Esophagus squamous epithelium (tissue), 5 donors: Measurements from ENCODE around the gene BCL2. TPM values are rescaled to one million over a fixed set of nuclear protein-coding genes. Genes with fewer than 3 reads are reported as not detected.

Experiments used
- DNase-seq: peaks from one replicate; lab custom pipeline; 2025; lab: John Stamatoyannopoulos, UW
- H3K27ac ChIP-seq, 4 donors: fragments of 200-600 bp; sonication (generic); one replicate each; pipeline ENCODE4 v1.5.1; 2016 to 2019; ENCODE audit warnings: mild to moderate bottlenecking in 1 of 4
- H3K27me3 ChIP-seq, 4 donors: fragments of 200-600 bp; sonication (generic); 1 replicate in 3 of 4; 2 replicates in 1 of 4; pipeline versions ENCODE4 v1.5.1 to v1.6.0; 2017 to 2021; ENCODE audit warnings: antibody characterized with exemption in 1 of 4
- H3K36me3 ChIP-seq, 3 donors: fragments of 200-600 bp; sonication (generic); one replicate each; pipeline ENCODE4 v1.5.1; 2016 to 2019
- H3K4me1 ChIP-seq, 3 donors: fragments of 200-600 bp; sonication (generic); one replicate each; pipeline ENCODE4 v1.5.1; 2017 to 2019
- H3K4me3 ChIP-seq, 4 donors: fragments of 200-600 bp; sonication (generic); 1 replicate in 3 of 4; 2 replicates in 1 of 4; pipeline ENCODE4 v1.5.1; 2016 to 2019; ENCODE audit warnings: mild to moderate bottlenecking in 2 of 4, moderate library complexity in 1 of 4
- H3K9me3 ChIP-seq, 3 donors: fragments of 200-600 bp; sonication (generic); one replicate each; pipeline ENCODE4 v1.5.1; 2016 to 2019
- CTCF ChIP-seq, 6 experiments: fragments of 450-650 bp in 4 of 6; fragments of 200-600 bp in 2 of 6; sonication (generic) in 2 of 6; IDR thresholded peaks; one replicate each; pipeline ENCODE4 v1.5.1; 2016 to 2019; ENCODE audit warnings: antibody characterized with exemption in 6 of 6, mild to moderate bottlenecking in 4 of 6, moderate library complexity in 4 of 6
- POLR2A ChIP-seq, 4 donors: fragments of 450-650 bp; IDR thresholded peaks; one replicate each; pipeline ENCODE4 v1.6.1; 2017; ENCODE audit warnings: antibody characterized with exemption in 4 of 4, mild to moderate bottlenecking in 4 of 4, moderate library complexity in 3 of 4
- WGBS, 2 donors: methylation state at CpG; one replicate each; pipeline ENCODE4 v1.1.5; 2018; 5-methylcytosine and 5-hydroxymethylcytosine counted together
- intact Hi-C: fragments of 100-400 bp; cut with DNase I; formaldehyde crosslinking; loops from one replicate; pipeline ENCODE4 v1.15.0; 2022
- total RNA-seq, 4 donors: library from RNA; depleted of rRNA; stranded (reverse); fragments of >200 nt; gene quantifications; one replicate each; pipeline ENCODE4 v1.1.0, GENCODE V29; 2016
- donor health status: DM: yes; HTN: yes; CAD: no.

The BCL2 gene
- total RNA-seq, 4 donors from 2014 or later = 3.1 to 17.4 (median 4.2) TPM

GRCh38 chr18:63223837-63224236 lies 95.7 kb downstream of the BCL2 start:
- H3K27me3 ChIP-seq = no peaks in the 10 kb centered on the region
- intact Hi-C loops = no loop called here
- peaks cover 0 to 4% (median 0%) of the 10 kb centered on the region in 3 donors for H3K9me3 ChIP-seq
- no peak overlapping the region for H3K27ac ChIP-seq
- WGBS, 2 donors = 42 to 63% methylated on average over 2 of the region's 2 CpGs
- H3K4me1 ChIP-seq = peaks cover 0 to 8% (median 0%) of the 10 kb centered on the region in 3 donors
- DNase-seq = no peak
- no peak overlapping the region for H3K4me3 ChIP-seq
- no peaks in the 10 kb centered on the region for H3K36me3 ChIP-seq
- TF ChIP-seq CTCF (IDR thresholded peaks at IDR 0.05) (no peak), POLR2A (IDR thresholded peaks at IDR 0.05) (no peak)

GRCh38 chr18:63220903-63221302 lies 98.7 kb downstream of the BCL2 start:
- no peak overlapping the region for H3K4me3 ChIP-seq
- intact Hi-C loops = no loop called here
- no peak for DNase-seq
- H3K27me3 ChIP-seq = no peaks in the 10 kb centered on the region
- H3K36me3 ChIP-seq = no peaks in the 10 kb centered on the region
- TF ChIP-seq POLR2A (IDR thresholded peaks at IDR 0.05) (no peak), CTCF (IDR thresholded peaks at IDR 0.05) (no peak)
- WGBS, 2 donors = 42 to 50% methylated on average over 2 of the region's 2 CpGs
- no peak overlapping the region for H3K27ac ChIP-seq
- peaks cover 0 to 16% (median 0%) of the 10 kb centered on the region in 3 donors for H3K4me1 ChIP-seq
- peaks cover 0 to 3% (median 0%) of the 10 kb centered on the region in 3 donors for H3K9me3 ChIP-seq

- DNase-seq = no peak
- H3K27ac ChIP-seq = no peak overlapping the region
- no peak overlapping the region for H3K4me3 ChIP-seq
- no peaks in the 10 kb centered on the region for H3K36me3 ChIP-seq
- no peaks in the 10 kb centered on the region for H3K9me3 ChIP-seq
- peaks cover 0 to 10% (median 0%) of the 10 kb centered on the region in 3 donors for H3K4me1 ChIP-seq
- intact Hi-C loops = no loop called here
- TF ChIP-seq CTCF (IDR thresholded peaks at IDR 0.05) (no peak), POLR2A (IDR thresholded peaks at IDR 0.05) (no peak)
- H3K27me3 ChIP-seq = no peaks in the 10 kb centered on the region
These were observed 101.1 kb downstream of the BCL2 start for GRCh38 chr18:63218472-63218871.

- WGBS, 2 donors = 40 to 47% methylated on average over 9 of the region's 9 CpGs
- intact Hi-C loops = no loop called here
- no peaks in the 10 kb centered on the region for H3K9me3 ChIP-seq
These were observed 102.9 kb downstream of the BCL2 start for GRCh38 chr18:63216516-63217311.

More at GRCh38 chr18:63216516-63217311, 102.9 kb downstream of the BCL2 start:
- Histone ChIP-seq H3K4me1 (peaks cover 0 to 8% (median 0%) of the 10 kb centered on the region in 3 donors), H3K27me3 (no peaks in the 10 kb centered on the region), H3K27ac (peak overlapping the region in 2 of 4 donors; percentile 44 to 47), H3K4me3 (peak overlapping the region in 1 of 4 donors; percentile 33), H3K36me3 (no peaks in the 10 kb centered on the region)
- no peak for DNase-seq
- no peak for TF ChIP-seq POLR2A (IDR thresholded peaks at IDR 0.05)
- TF ChIP-seq CTCF (IDR thresholded peaks at IDR 0.05) = no peak
